ENCODE results near the gene DGUOK.

- TF ChIP-seq POLR2A (IDR thresholded peaks at IDR 0.05; ENCODE audit: low read length) (no peak), GATA1 (IDR thresholded peaks at IDR 0.05; ENCODE audit: low read depth, low read length) (no peak)
Observed at GRCh38 chr2:73983322-73984202, 56.9 kb downstream of the DGUOK start.
